Measurements from ENCODE around the gene SLCO2A1.

The SLCO2A1 gene

GRCh38 chr3:134029734-134030378 lies at the start of gene SLCO2A1:
SLCO2A1 (minus strand) TSS chr3:134029925; CDS start chr3:134029802, 123 bp downstream.
- TF ChIP-seq GATA2 (IDR thresholded peaks at IDR 0.05; ENCODE audit: low read depth, low read length) (no peak), GATA3 (IDR thresholded peaks at IDR 0.05; ENCODE audit: low read depth, low read length) (no peak)

- TF ChIP-seq GATA2 (IDR thresholded peaks at IDR 0.05; ENCODE audit: low read depth, low read length) (no peak), GATA3 (IDR thresholded peaks at IDR 0.05; ENCODE audit: low read depth, low read length) (no peak)
Measured at GRCh38 chr3:134079111-134079547, 49.4 kb upstream of the SLCO2A1 start.

GRCh38 chr3:134078169-134078831 lies 48.6 kb upstream of the SLCO2A1 start:
- TF ChIP-seq GATA3 (IDR thresholded peaks at IDR 0.05; ENCODE audit: low read depth, low read length) (no peak), GATA2 (IDR thresholded peaks at IDR 0.05; ENCODE audit: low read depth, low read length) (no peak)

- TF ChIP-seq GATA3 (IDR thresholded peaks at IDR 0.05; ENCODE audit: low read depth, low read length) (no peak), GATA2 (IDR thresholded peaks at IDR 0.05; ENCODE audit: low read depth, low read length) (no peak)
Measured at GRCh38 chr3:134077649-134078161, 48.0 kb upstream of the SLCO2A1 start.

GRCh38 chr3:134076851-134077250 lies 47.1 kb upstream of the SLCO2A1 start:
- TF ChIP-seq GATA2 (IDR thresholded peaks at IDR 0.05; ENCODE audit: low read depth, low read length) (no peak), GATA3 (IDR thresholded peaks at IDR 0.05; ENCODE audit: low read depth, low read length) (no peak)

GRCh38 chr3:134075846-134076245 lies 46.1 kb upstream of the SLCO2A1 start:
- no peak for TF ChIP-seq GATA3 (IDR thresholded peaks at IDR 0.05; ENCODE audit: low read depth, low read length)
- no peak for TF ChIP-seq GATA2 (IDR thresholded peaks at IDR 0.05; ENCODE audit: low read depth, low read length)

GRCh38 chr3:134075568-134075825 lies 45.8 kb upstream of the SLCO2A1 start:
- no peak for TF ChIP-seq GATA2 (IDR thresholded peaks at IDR 0.05; ENCODE audit: low read depth, low read length)

GRCh38 chr3:134074790-134075567 lies 45.3 kb upstream of the SLCO2A1 start:
- TF ChIP-seq GATA3 (IDR thresholded peaks at IDR 0.05; ENCODE audit: low read depth, low read length) = no peak
- no peak for TF ChIP-seq GATA2 (IDR thresholded peaks at IDR 0.05; ENCODE audit: low read depth, low read length)

- no peak for TF ChIP-seq GATA2 (IDR thresholded peaks at IDR 0.05; ENCODE audit: low read depth, low read length)
- TF ChIP-seq GATA3 (IDR thresholded peaks at IDR 0.05; ENCODE audit: low read depth, low read length) = no peak
Measured at GRCh38 chr3:134074001-134074789, 44.5 kb upstream of the SLCO2A1 start.

GRCh38 chr3:134073583-134073945 lies 43.8 kb upstream of the SLCO2A1 start:
- no peak for TF ChIP-seq GATA3 (IDR thresholded peaks at IDR 0.05; ENCODE audit: low read depth, low read length)
- TF ChIP-seq GATA2 (IDR thresholded peaks at IDR 0.05; ENCODE audit: low read depth, low read length) = no peak

- TF ChIP-seq GATA2 (IDR thresholded peaks at IDR 0.05; ENCODE audit: low read depth, low read length) = no peak
- no peak for TF ChIP-seq GATA3 (IDR thresholded peaks at IDR 0.05; ENCODE audit: low read depth, low read length)
Measured at GRCh38 chr3:134072881-134073582, 43.3 kb upstream of the SLCO2A1 start.

- TF ChIP-seq GATA2 (IDR thresholded peaks at IDR 0.05; ENCODE audit: low read depth, low read length) = no peak
- TF ChIP-seq GATA3 (IDR thresholded peaks at IDR 0.05; ENCODE audit: low read depth, low read length) = no peak
Measured at GRCh38 chr3:134068429-134068828, 38.7 kb upstream of the SLCO2A1 start.

GRCh38 chr3:134067531-134068161 lies 37.9 kb upstream of the SLCO2A1 start:
- no peak for TF ChIP-seq GATA2 (IDR thresholded peaks at IDR 0.05; ENCODE audit: low read depth, low read length)
- no peak for TF ChIP-seq GATA3 (IDR thresholded peaks at IDR 0.05; ENCODE audit: low read depth, low read length)

Measured in SH-SY5Y (cell line).